T-helper 22 cell (primary cell): ENCODE results near the gene CELF4.

ENCODE experiments used
- DNase-seq: peaks from one replicate; pipeline ENCODE4 v3.0.0-alpha.2; 2020; ENCODE audit warnings: low read depth

The CELF4 gene

DNA sequence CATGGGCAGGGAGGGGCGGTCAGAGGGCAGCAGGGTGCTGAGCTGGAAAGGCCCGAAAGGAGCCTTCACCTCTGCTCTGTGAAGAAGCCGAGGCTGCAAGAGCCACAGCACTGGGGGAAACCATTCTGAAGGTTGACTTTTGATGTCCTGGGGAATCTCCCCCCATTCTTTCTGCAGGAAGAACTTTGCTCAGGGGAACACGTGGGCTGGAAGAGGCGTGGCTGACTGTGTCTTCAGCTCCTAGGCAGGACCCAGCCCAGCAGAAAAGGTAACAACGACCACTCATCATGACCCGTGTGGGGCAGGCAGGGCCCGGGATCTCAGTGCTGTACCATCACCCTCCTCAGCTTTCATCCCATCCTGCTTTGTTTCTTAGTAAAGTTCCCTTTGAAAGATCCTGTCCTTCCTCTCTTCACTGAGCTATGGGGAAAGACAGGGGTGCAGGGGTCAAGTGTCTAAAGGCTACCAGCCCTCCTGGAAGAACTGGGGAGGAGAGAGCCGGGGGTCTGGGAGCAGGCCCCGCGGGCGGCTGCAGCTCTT lies 312.7 kb downstream of the CELF4 start:
- no peak for DNase-seq

DNA sequence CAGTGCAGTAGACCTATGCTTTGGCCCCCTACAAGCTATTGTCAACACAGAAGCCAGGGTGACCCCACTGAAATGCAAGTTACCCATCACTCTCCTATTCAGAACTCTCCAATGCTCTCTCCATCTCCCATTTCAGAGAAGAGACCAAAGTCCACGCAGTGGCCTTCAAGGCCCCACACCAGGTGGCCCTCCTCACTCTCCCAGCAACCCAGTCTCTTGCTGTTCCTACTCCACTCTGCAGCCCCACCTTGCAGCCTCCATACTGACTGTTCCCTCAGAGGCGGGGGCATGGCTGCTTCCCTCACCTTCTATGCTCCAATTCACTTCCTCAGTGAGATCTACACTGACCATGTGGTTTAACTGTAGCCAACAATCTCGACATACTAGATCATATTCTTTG lies 313.3 kb downstream of the CELF4 start:
- no peak for DNase-seq

DNA sequence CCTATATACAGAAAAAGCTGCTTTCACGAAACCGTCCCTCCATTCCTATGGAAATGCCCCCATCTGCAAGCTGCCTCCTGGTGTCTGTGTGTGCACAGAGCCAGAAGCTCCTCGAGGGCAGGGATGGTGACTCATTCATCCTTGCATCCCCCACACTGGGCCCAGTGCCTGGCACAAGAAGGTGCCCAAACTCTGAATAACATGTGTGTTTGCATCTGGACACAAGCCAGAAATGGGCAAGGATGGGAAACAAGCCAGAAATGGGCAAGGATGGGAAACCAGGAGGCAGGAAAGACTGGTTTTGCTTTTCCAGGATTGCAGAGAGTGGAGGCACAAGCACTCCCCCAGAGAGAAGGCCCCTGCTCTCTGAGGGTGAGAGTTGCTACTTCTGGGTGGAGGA lies 313.9 kb downstream of the CELF4 start:
- no peak for DNase-seq

DNA sequence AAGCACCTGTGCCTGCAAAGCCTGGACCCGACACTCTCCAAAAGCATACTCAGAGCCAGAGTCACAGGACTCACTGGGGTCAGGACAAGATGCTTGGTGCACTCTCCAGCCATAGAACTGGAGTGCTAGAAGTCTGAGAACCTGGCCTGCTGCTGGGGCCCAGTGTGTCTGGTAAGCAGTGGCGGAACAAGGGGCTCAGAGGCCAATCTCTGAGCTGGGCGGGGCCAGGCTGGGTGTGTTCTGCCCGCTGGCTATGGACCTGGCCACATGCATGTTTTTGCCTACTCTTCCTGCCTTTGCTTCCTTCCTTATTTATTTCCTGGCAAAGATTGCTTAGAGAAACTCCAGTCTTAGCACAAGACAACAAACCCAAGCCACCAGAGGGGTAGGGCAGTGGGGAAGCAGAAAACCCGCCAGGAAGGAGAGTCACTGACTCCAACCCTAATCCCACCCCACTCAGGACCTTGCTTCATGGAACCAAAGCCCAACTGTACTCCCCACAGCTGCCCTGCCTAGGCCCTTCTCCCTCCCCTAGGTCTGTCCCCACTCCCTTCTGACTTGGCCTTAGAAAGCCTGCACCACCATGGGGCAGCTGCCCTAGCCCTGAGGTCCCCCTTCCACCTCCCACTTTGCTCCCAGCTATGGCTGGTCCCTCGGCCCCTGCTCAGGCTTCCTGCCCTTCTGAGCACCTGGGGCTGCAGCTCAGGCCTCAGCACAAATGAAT lies 315.5 kb downstream of the CELF4 start:
- DNase-seq, result no peak

DNA sequence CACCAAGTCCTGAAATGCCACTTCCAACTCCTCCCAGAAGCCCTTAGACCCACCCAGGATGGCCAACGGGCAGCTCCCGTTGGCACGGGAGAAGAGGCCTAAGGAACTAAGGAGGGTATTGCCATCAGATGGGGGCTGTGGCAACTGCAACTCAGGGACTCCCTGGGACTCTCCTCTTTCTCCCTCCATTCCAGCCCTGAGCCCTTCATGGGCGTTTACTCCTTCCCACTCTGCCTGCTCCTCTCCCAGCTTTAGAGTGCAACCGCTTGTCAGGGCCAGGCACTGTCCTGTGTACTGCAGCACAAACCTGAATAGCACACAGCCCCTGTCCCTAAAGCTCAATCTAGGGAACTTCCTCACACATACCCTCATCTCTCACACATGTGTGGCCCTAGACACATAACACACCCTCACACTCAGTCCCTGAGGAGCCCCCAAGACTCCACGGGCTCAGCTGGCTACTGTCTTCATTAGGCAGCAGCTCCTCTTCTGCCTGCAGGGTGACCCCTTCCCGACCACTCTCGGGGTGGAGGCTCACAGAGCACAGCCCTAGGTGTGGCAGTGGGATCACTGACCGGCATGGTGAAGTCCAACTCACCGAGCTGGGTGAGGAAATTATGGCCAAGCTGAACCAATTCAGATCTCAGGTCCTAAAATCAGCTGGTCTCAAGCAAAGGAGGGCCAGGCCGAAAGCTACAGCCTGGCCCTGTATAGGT lies 316.3 kb downstream of the CELF4 start:
- DNase-seq, result no peak

DNA sequence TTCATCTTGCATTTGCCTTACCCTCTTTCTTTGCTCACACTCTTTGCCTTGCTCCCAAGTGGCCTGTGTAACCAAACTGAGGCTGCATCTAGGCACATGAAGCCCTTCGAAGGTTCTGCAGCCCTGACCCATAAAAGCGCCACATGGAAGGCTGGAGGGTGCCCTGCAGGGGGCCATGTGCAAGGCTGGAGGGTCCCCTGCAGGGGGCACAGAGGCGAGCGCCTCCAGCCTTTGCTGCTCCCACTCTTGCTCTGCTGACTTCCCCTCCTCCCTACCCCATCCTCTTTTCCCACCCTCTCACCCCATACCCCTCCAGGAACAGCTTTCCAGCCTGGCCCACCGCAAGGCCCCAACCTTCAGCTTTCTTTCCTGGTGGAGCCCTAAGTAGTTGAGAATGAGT lies 317.3 kb downstream of the CELF4 start:
- no peak for DNase-seq

DNA sequence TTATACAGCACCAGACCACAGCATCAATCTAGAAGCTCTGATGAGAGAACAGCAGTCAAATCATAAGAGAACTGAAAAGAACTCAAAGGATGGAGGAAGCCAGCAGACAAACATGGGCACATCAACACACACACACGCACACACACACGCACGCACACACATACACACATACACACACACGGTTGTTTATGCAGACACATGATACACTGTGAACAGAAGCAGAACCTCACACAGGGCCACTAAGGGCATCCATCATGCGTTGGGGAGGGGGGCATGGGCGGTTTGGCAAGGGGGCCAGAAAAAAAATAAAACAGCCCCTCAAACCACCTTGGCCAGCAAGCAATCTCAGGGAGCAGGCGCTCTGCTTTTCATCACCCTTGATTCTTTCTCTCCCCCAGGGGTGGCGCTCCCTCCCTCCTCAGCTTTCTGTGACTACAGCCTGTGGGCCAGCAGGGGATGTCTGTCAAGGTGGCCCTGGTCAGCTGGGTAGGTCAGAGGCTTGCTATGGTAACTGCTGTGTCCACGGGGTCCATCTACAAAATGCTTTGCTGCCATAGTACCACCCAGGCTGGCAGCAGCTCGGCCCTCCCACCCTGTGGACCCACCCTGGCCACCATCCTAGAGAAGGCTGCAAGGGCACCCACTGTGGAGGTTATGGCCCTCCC lies 318.0 kb downstream of the CELF4 start:
- no peak for DNase-seq

DNA sequence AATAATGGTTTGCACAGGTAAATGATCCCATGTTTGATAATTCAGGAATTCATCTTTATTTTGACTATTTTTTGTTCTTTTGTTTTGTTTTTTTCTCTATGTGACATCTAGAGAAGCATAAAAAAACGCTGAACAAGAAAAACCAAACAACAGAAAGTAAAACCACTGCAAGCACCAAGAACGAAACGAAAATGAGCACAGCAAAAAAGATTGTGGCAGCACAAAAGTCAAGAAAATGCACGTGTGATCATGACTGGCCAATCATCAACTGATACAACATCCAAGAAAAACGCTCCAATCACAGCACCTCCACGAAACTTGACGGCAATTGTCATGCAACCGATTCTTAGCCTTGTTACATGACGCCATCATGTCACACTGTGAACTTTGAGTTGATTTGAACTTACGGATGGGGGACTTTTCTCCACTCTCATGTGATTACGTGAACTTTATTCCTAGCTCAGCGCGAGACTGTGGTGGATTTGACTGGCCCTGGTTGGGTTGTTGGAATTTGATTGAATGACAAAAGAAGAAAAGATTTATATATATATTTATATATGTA lies 318.7 kb downstream of the CELF4 start:
- no peak for DNase-seq

DNA sequence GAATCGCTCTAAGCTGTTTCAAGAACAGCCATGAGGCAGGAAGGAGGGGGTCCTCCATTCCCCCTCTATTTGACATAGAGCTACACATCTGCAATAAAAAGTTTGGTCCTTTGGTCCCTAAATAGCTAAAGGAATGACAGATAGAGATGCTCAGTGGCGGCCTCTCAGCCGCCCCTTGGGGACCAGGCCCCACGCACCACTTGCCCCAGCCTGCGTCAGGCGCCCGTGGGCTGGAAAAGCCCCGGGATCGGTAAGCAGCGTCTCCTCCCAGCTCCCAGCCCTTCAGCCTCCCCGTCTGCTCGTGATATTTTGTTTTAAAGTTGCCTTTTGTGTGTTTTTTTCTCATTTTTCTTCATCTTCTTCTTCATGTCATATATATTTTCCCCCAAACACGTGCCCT lies 321.0 kb downstream of the CELF4 start:
- no peak for DNase-seq

DNA sequence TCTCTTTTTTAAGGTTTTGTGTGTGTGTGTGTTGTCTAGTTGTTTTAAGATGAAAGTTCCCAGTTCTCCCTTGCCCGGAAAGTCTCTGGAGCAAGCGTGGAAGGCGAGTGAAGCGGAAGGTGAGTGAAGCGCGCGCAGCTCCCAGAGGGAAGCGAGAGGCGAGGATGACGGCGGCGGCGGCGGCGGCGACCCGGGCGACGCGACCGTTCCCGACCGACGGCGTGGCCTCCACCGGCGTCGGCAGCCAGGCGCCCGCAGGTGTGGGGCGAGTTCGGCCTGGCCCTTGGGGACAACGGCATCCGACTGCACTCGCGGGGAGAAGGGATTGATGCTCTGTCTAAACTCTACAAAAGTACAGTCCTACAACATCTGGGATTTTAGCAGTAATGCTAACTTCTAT lies 321.9 kb downstream of the CELF4 start:
- no peak for DNase-seq

DNA sequence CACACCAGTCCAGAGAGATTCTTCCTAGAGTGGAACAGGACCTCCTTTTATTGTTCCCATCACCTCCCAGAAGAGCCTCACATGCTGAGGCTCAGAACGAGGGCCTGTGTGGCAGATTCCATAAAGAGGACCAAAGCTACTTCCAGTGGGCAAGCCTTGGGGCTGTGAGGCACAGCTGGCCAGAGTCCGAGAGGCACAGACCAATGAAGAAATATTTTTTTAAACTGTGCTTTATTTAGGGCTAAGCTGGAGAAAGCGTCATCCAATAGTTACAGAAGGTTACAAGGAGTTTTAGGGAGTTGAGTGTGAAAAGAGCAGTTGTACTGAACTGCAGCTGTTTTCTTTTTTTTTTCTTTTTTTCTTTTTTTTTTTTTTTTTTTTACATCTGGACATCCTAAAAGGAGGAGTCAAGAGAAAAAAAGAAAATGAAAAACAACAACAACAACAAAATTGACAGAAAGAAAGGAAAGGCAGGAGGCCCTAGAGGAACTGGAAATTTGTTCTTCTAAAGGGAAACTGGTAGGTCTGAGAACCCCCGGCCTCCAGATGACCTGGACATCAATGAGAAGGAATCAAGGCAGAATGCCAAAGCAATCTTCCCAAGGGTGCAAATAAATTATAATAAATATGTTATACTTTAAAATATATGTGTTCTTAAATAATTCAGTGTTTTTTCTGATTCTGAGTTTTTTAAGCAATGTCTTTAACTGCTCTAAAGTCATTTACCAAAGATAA lies 322.6 kb downstream of the CELF4 start:
- DNase-seq, result no peak

DNA sequence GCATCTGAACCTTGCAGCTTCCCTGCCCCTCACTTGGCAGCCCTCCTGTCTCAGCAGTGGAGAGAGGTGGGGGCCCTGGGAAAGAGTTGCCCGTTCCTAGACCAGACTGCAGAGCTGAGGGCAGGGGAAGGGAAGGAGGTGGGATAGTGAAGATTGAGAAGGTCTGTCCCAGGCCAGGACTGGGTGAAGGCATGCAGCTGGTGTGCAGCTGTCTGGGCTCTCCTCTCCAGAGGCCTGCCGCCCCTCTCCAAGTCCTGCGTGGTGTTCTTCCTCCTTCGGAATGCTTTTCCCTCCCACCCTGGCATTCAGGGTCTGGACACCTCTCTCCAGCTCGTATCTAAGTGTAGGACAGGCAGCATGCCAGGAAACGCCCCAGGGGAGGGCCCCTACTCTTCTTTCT lies 323.5 kb downstream of the CELF4 start:
- no peak for DNase-seq

DNA sequence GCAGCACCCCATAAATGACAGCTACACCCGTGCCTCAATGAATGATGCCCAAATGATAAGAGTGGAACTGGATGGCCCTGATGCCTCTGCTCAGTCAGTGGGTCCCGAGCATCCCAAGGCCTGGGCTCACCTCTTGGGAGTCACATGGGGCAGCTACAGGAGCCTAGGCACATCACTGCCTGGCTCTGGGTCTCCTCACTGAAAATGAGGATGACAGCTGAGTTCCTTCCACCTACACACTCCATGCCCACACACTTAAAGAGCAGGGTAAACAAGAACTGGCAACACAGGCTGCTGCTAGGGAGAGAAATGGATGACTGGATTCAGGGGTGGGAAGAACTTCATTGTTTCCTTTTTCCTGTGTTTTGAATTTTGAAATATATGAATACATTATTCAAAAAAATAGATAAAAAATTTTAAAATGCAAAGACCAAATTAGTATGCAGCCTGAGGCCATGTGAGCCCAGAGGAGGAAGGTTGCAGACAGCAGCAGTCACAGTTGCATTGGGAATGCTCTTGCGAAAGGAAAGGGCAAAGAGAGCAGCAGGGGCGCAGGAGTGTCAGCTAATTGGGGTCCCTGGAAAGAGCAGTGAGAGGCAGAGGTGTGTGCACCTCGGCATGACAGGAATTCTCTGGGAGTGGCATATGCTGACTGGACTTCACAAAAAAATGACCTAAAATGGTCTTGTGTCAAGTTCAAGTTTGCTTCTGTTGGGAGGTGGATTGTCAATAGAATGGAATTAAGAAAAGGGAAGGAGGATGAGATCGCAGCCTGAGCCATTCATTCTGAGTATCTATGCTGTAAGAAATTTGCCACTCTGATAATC lies 327.1 kb downstream of the CELF4 start:
- DNase-seq, result no peak

DNA sequence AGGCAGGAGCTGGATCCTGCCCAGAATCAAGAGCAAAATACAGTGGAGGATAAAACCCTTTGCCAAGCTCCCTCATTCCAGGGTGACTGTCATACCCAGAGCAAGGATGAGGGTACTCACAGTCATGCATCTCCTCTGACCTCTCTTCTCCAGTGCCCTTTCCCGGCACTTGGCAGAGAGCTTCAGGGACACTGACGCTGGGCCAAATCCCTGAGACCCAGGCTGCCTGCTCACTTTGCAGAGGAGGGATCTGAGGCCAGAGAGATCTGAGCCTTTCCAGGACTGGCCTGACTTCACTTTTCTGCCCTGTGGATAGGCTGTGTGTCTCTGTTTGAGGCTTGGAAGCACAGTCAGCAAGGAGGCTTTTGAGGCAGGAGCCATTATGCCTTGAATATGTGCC lies 330.0 kb downstream of the CELF4 start:
- DNase-seq, result no peak

DNA sequence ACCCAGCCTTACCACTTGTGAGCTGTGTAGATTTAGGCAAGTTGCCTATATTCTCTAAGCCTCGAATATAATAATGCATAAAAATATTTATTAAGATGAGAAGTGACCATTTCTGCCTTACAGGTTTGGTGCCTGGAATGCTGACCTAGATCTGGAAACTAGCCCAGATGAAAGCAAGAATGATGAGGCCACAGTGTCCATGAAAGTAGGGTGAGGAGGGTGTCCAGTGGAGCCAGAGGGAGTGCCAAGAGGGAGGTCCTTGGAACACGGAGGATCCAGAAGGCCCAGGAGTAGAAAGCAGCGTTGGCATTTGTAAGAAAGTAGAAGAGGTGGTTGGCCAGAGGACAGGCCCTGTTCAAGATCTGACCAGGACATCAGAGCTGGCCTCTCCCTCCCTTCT lies 334.3 kb downstream of the CELF4 start:
- DNase-seq, result no peak

DNA sequence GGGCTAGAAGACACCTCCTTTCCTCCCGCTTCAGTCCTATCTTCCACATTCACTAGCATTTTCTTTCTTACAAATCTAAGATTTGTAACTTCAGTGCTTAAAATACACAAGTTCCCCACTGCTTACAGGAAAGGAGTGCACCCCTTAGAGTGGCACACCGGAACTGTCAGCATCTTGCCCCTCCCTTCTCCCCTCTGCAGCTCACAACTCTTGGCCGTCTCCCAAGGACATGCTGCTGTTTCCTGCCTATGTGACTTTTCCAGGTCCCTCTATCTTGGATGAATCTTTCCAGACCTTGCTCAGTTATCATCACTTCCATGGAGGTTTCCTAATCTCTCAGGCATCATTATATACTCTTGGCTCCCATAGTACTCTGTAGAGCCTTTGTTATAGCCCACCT lies 334.8 kb downstream of the CELF4 start:
- DNase-seq, result no peak

DNA sequence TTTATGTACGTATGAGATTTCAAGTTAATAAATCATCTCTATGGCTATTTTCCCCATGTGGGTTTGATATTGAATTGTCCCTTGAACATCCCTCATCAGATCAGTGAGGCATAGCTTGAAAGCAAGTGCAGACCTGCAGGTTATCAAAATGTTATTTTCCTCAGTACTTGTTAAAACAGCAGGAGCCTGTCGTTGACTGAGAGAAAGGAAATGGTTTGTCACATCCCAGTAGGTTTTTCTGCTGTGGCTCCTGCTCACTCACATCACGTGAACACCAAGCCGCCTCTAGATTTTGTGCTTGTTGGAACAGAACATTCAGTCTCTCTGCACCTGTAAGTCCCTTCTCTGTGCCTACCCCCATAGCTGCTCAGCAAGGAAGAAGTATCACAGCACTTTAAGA lies 340.3 kb downstream of the CELF4 start:
- no peak for DNase-seq

DNA sequence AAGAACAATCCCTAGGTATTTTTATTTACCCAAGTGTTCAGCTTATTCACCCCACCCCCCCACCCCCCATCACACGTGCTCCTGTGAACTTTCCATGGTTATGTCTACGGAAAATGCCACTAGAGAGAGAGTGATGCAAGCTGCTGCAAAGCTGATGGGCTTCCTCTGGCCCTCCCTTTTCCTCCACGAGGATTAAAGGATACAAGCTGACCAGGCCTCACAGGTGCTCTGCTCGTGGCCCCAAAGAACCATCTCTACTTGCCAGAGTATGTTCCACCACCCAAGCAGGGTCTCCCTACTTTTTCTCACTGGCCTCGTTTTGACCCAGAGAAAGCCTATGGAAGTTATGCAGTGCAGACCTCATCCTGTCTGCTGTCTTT lies 342.6 kb downstream of the CELF4 start:
- no peak for DNase-seq

DNA sequence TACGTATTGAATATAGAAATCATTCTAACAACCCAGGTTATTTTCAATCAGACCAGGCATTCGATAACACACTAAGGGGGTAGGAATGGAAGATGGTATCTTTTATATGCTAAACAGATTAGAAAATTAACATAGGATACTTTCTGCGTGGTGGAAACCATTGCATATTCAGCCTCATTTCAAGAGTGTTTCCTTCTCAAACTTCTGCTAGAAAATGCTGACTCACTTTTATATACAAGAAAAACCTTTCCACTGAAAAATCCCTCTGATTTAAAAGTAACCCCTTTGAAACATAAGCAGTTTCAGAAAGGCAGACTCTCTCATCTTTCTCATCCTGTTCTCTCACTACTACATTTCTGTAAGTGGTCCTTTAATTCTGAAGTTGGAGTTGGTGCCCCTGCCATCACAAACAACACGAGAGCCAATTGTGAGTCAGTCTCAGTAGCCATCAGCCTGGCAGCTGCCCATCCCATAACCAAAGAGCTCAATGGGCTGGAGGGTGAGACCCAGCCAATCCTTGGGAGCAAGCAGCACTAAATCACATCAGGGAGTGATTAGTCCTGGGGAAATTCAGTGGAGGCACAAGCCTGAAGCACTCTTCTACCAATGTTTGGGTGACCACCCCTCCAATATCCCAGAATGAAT lies 343.1 kb downstream of the CELF4 start:
- no peak for DNase-seq

DNA sequence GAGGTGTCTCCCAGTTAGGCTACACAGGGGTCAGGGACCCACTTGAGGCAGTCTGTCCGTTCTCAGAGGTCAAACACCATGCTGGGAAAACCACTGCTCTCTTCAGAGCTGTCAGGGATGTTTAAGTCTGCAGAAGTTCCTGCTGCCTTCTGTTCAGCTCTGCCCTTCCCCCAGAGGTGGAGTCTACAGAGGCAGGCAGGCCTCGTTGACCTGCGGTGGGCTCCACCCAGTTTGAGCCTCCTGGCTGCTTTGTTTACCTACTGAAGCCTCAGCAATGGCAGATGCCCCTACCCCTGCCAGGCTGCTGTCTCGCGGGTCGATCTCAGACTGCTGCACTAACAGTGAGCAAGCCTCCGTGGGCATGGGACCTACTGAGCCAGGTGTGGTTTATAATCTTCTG lies 346.3 kb downstream of the CELF4 start:
- no peak for DNase-seq
